Neural cell (in vitro differentiated cells): ENCODE data around the gene CDC23. TPM values are rescaled to one million over a fixed set of nuclear protein-coding genes. Genes with fewer than 3 reads are reported as not detected.

Experiments used
- H2AFZ ChIP-seq: fragments of 200-600, 300-800 bp; sonication (generic), shearing (Covaris generic); 2 replicates; pipeline ENCODE4 v1.6.0; 2014; ENCODE audit warnings: low read depth, mild to moderate bottlenecking, antibody characterized with exemption, low read length, moderate library complexity
- H3F3A ChIP-seq: fragments of 200-600 bp; shearing (Covaris generic); 2 replicates; pipeline ENCODE4 v1.6.1; 2016; ENCODE audit warnings: mild to moderate bottlenecking, moderate library complexity, mixed read lengths, antibody characterized with exemption, low read length; ENCODE audit not compliant: insufficient read depth, poor library complexity, severe bottlenecking
- H3K27ac ChIP-seq: fragments of 200-600, 300-800 bp; sonication (generic), shearing (Covaris generic); 2 replicates; pipeline ENCODE4 v1.5.1; 2014; ENCODE audit warnings: mild to moderate bottlenecking, low read length, moderate library complexity
- H3K27me3 ChIP-seq: fragments of 300-800, 200-600 bp; sonication (generic), shearing (Covaris generic); 2 replicates; pipeline ENCODE4 v1.6.0; 2014; ENCODE audit warnings: mild to moderate bottlenecking, low read depth, low read length, moderate library complexity; ENCODE audit not compliant: insufficient read depth
- H3K36me3 ChIP-seq: fragments of 300-800, 200-600 bp; sonication (generic), shearing (Covaris generic); 2 replicates; pipeline ENCODE4 v1.5.1; 2014; ENCODE audit warnings: mild to moderate bottlenecking, antibody characterized with exemption, low read length, moderate library complexity; ENCODE audit not compliant: insufficient read depth
- H3K4me2 ChIP-seq: fragments of 300-800, 200-600 bp; sonication (generic), shearing (Covaris generic); 2 replicates; pipeline ENCODE4 v1.6.0; 2014; ENCODE audit warnings: mild to moderate bottlenecking, low read length
- H3K4me3 ChIP-seq: fragments of 300-800, 200-600 bp; sonication (generic), shearing (Covaris generic); 2 replicates; pipeline ENCODE4 v1.5.1; 2014; ENCODE audit warnings: mild to moderate bottlenecking, low read length, moderate library complexity
- H3K79me2 ChIP-seq: fragments of 200-600 bp; shearing (Covaris generic); replicated peaks from 2 replicates; pipeline ENCODE4 v1.6.0; 2014; ENCODE audit warnings: mild to moderate bottlenecking, low read length, moderate library complexity; ENCODE audit not compliant: insufficient read depth
- H3K9ac ChIP-seq: fragments of 300-800, 200-600 bp; sonication (generic), shearing (Covaris generic); 2 replicates; pipeline ENCODE4 v1.6.1; 2016; ENCODE audit warnings: mild to moderate bottlenecking, low read length, mixed read lengths
- H3K9me2 ChIP-seq: fragments of 200-600 bp; shearing (Covaris generic); 2 replicates; pipeline ENCODE4 v1.6.1; 2016; ENCODE audit warnings: mild to moderate bottlenecking, low read length, mixed read lengths; ENCODE audit not compliant: insufficient read depth
- H3K9me3 ChIP-seq: fragments of 200-600, 300-800 bp; sonication (generic), shearing (Covaris generic); 2 replicates; pipeline ENCODE4 v1.6.1; 2016; ENCODE audit warnings: mild to moderate bottlenecking, mixed run types, low read length, moderate library complexity, mixed read lengths
- H4K20me1 ChIP-seq: fragments of 200-600 bp; shearing (Covaris generic); 2 replicates; pipeline ENCODE4 v1.6.1; 2016; ENCODE audit warnings: mild to moderate bottlenecking, mixed run types; ENCODE audit not compliant: insufficient read depth
- CTCF ChIP-seq: fragments of 450-650 bp; IDR thresholded peaks from 2 replicates; pipeline ENCODE4 v1.5.1; 2014; ENCODE audit warnings: antibody characterized with exemption, mild to moderate bottlenecking, moderate library complexity; ENCODE audit not compliant: poor library complexity, severe bottlenecking
- EP300 ChIP-seq: fragments of 450-650 bp; conservative IDR thresholded peaks from 2 replicates; pipeline ENCODE4 v1.6.1; 2014; ENCODE audit warnings: antibody characterized with exemption, mild to moderate bottlenecking, moderate library complexity; ENCODE audit not compliant: poor library complexity, severe bottlenecking
- EZH2 ChIP-seq: fragments of 200-600, 300-800 bp; shearing (Covaris generic), sonication (generic); IDR thresholded peaks from 2 replicates; pipeline ENCODE4 v1.6.1; 2014; ENCODE audit warnings: antibody characterized with exemption, low read length, borderline replicate concordance, mild to moderate bottlenecking; ENCODE audit not compliant: insufficient read depth, poor library complexity, severe bottlenecking
- MXI1 ChIP-seq: fragments of 450-650 bp; conservative IDR thresholded peaks from 2 replicates; pipeline ENCODE4 v1.6.1; 2014; ENCODE audit warnings: antibody characterized with exemption, mild to moderate bottlenecking; ENCODE audit not compliant: poor library complexity, severe bottlenecking
- POLR2AphosphoS5 ChIP-seq: IDR thresholded peaks from 2 replicates; pipeline ENCODE4 v1.6.1; 2012
- RAD21 ChIP-seq: fragments of 450-650 bp; conservative IDR thresholded peaks from 2 replicates; pipeline ENCODE4 v1.6.1; 2014; ENCODE audit warnings: antibody characterized with exemption, mild to moderate bottlenecking, moderate library complexity
- REST ChIP-seq: IDR thresholded peaks from 2 replicates; pipeline ENCODE4 v1.6.1; 2012; ENCODE audit warnings: borderline replicate concordance
- SMC3 ChIP-seq: fragments of 450-650 bp; conservative IDR thresholded peaks from 2 replicates; pipeline ENCODE4 v1.6.1; 2014; ENCODE audit warnings: antibody characterized with exemption, mild to moderate bottlenecking, moderate library complexity; ENCODE audit not compliant: poor library complexity
- TAF1 ChIP-seq: IDR thresholded peaks from 2 replicates; pipeline ENCODE4 v1.6.1; 2012; ENCODE audit warnings: low read depth
- polyA plus RNA-seq: library from polyadenylated mRNA; depleted of rRNA; stranded (reverse); fragments of >200 nt; gene quantifications from 2 replicates; pipeline ENCODE4 v1.2.3, GENCODE V29; 2014

Gene CDC23
- polyA plus RNA-seq, 1 donor from 2014 or later = 52.9 TPM

DNA sequence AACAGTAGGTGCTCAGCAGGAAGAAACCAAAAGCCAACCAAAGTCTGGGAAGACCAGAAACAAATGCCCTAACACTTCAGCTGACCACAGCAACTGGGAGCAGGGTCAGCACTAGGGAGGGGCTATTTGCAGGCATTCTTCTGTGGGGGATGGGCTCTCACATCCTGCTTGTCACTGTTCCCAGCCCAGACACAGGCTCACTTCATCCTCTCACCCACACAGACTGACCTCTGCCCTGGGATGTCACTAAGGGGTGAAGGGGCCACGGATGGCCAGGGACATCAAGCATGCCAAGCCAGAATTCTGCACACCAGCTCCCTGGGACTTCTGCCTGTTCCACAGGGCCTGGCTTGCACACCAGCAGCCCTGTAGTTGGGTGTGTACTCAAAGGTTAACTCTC lies 32.6 kb upstream of the CDC23 start:
- no peak overlapping the region for H3K4me3 ChIP-seq
- H3K9me3 ChIP-seq = no peaks in the 10 kb centered on the region
- H2AFZ ChIP-seq = no peak overlapping the region
- H4K20me1 ChIP-seq = no peaks in the 10 kb centered on the region
- H3K27me3 ChIP-seq = peaks cover 29% of the 10 kb centered on the region
- H3K4me2 ChIP-seq = no peak overlapping the region
- no peaks in the 10 kb centered on the region for H3K36me3 ChIP-seq
- no peaks in the 10 kb centered on the region for H3K79me2 ChIP-seq
- H3K27ac ChIP-seq = no peak overlapping the region
- TF ChIP-seq SMC3 (no peak), REST (no peak), EZH2 (no peak), MXI1 (no peak), EP300 (no peak), POLR2AphosphoS5 (no peak), CTCF (no peak)
- H3F3A ChIP-seq = no peaks in the 10 kb centered on the region
- no peak overlapping the region for H3K9ac ChIP-seq
- no peaks in the 10 kb centered on the region for H3K9me2 ChIP-seq

DNA sequence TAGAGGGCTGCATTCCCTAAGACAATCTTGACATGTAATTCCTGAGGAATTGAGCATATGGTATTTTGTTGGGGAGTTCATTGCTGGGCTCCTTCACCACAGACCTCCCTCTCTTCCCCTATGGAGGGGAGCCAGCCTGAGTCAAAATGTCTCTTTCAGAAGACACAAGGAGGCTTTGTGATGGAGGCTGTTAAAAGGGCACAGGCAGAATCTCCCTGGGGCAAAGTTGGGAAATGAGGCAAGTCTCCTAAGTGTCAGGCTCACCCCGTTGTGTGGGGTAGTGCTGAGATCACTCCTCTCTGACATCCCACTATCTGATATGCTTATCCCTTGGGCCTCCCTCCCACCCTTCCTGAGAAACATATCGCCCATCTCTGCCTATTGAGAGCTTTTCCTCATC lies 30.7 kb upstream of the CDC23 start:
- Histone ChIP-seq H3K9me2 (no peaks in the 10 kb centered on the region), H2AFZ (no peak overlapping the region), H3K4me3 (no peak overlapping the region), H3K36me3 (no peaks in the 10 kb centered on the region), H4K20me1 (no peaks in the 10 kb centered on the region), H3K27me3 (peaks cover 31% of the 10 kb centered on the region), H3F3A (no peaks in the 10 kb centered on the region), H3K4me2 (no peak overlapping the region), H3K79me2 (no peaks in the 10 kb centered on the region), H3K9me3 (peaks cover 5% of the 10 kb centered on the region), H3K9ac (no peak overlapping the region), H3K27ac (no peak overlapping the region)
- TF ChIP-seq EP300 = no peak
- no peak for TF ChIP-seq POLR2AphosphoS5
- no peak for TF ChIP-seq RAD21
- TF ChIP-seq REST = no peak
- TF ChIP-seq TAF1 = no peak
- no peak for TF ChIP-seq MXI1
- no peak for TF ChIP-seq EZH2
- TF ChIP-seq SMC3 = no peak
- TF ChIP-seq CTCF = no peak
